GM12872 (cell line): ENCODE results near the gene CEP152.

Source experiments
- CTCF ChIP-seq: IDR thresholded peaks from 3 replicates; pipeline ENCODE4 v1.5.1; 2011; ENCODE audit warnings: low read depth, mild to moderate bottlenecking, low read length, moderate library complexity; ENCODE audit not compliant: insufficient read depth

CEP152 gene

GRCh38 chr15:48765022-48765421, 45.8 kb downstream of the CEP152 start:
- TF ChIP-seq CTCF, result no peak

GRCh38 chr15:48761393-48762158, 49.3 kb downstream of the CEP152 start:
- no peak for TF ChIP-seq CTCF

- TF ChIP-seq CTCF, result no peak
Observed at GRCh38 chr15:48759921-48760320, 50.9 kb downstream of the CEP152 start.

GRCh38 chr15:48757661-48758060, 53.2 kb downstream of the CEP152 start:
- TF ChIP-seq CTCF, result no peak

GRCh38 chr15:48754011-48754410, 56.9 kb downstream of the CEP152 start:
- TF ChIP-seq CTCF, result no peak

- TF ChIP-seq CTCF, result no peak
Observed at GRCh38 chr15:48751595-48751994, 59.3 kb downstream of the CEP152 start.

GRCh38 chr15:48748535-48748934, 62.3 kb downstream of the CEP152 start:
- TF ChIP-seq CTCF, result no peak
